Glutamatergic neuron (in vitro differentiated cells): Measurements from ENCODE around the gene C20orf173. TPM values are rescaled to one million over a fixed set of nuclear protein-coding genes. Genes with fewer than 3 reads are reported as not detected.

Source experiments
- DNase-seq: peaks from one replicate; pipeline ENCODE4 v3.0.0; 2022
- H3K27ac Mint-ChIP-seq: one replicate; pipeline ENCODE4 v1.8.0; 2020; ENCODE audit warnings: mild to moderate bottlenecking, mixed read lengths, inconsistent platforms; ENCODE audit not compliant: unreplicated experiment
- H3K27me3 Mint-ChIP-seq: one replicate; pipeline ENCODE4 v1.8.0; 2020; ENCODE audit warnings: mild to moderate bottlenecking, moderate library complexity, mixed read lengths, inconsistent platforms; ENCODE audit not compliant: unreplicated experiment
- H3K36me3 Mint-ChIP-seq: one replicate; pipeline ENCODE4 v1.8.0; 2020; ENCODE audit warnings: mild to moderate bottlenecking, mixed read lengths, inconsistent platforms; ENCODE audit not compliant: unreplicated experiment
- H3K4me1 Mint-ChIP-seq: one replicate; pipeline ENCODE4 v1.8.0; 2020; ENCODE audit warnings: mild to moderate bottlenecking, low read depth, mixed read lengths, inconsistent platforms; ENCODE audit not compliant: unreplicated experiment
- H3K4me3 Mint-ChIP-seq: one replicate; pipeline ENCODE4 v1.8.0; 2020; ENCODE audit warnings: mild to moderate bottlenecking, mixed read lengths, inconsistent platforms; ENCODE audit not compliant: unreplicated experiment
- H3K9me3 Mint-ChIP-seq: one replicate; pipeline ENCODE4 v1.8.0; 2020; ENCODE audit warnings: mild to moderate bottlenecking, moderate library complexity, mixed read lengths, inconsistent platforms; ENCODE audit not compliant: unreplicated experiment
- CTCF ChIP-seq: fragments of 200-600 bp; sonication (generic); IDR thresholded peaks from one replicate; pipeline ENCODE4 v1.5.0; 2021; ENCODE audit not compliant: partially characterized antibody, unreplicated experiment
- total RNA-seq: library from RNA; stranded (reverse); fragmentation: NEBNext Ultra II Directional; extraction: Animal tissue kit (Norgen Biotek cat#: 25700); gene quantifications from one replicate; pipeline ENCODE4 v1.2.1, GENCODE V29; 2021; ENCODE audit not compliant: unreplicated experiment

C20orf173 gene
- total RNA-seq, 1 donor from 2014 or later = not detected

- no peak overlapping the region for H3K27ac Mint-ChIP-seq
- peaks cover 3% of the 10 kb centered on the region for H3K9me3 Mint-ChIP-seq
- no peak for DNase-seq
- TF ChIP-seq CTCF = no peak
- no peak overlapping the region for H3K4me3 Mint-ChIP-seq
- peaks cover 9% of the 10 kb centered on the region for H3K27me3 Mint-ChIP-seq
- peaks cover 8% of the 10 kb centered on the region for H3K4me1 Mint-ChIP-seq
- H3K36me3 Mint-ChIP-seq = peaks cover 5% of the 10 kb centered on the region
These were observed 33.2 kb upstream of the C20orf173 start for GRCh38 chr20:35562541-35563110.

GRCh38 chr20:35561671-35562070 is 32.2 kb upstream of the C20orf173 start:
- H3K4me1 Mint-ChIP-seq = peaks cover 8% of the 10 kb centered on the region
- H3K27me3 Mint-ChIP-seq = peaks cover 9% of the 10 kb centered on the region
- TF ChIP-seq CTCF = no peak
- H3K9me3 Mint-ChIP-seq = peaks cover 4% of the 10 kb centered on the region
- H3K36me3 Mint-ChIP-seq = peaks cover 5% of the 10 kb centered on the region
- no peak overlapping the region for H3K4me3 Mint-ChIP-seq
- no peak for DNase-seq
- no peak overlapping the region for H3K27ac Mint-ChIP-seq

GRCh38 chr20:35561268-35561667 is 31.8 kb upstream of the C20orf173 start:
- H3K9me3 Mint-ChIP-seq = peaks cover 4% of the 10 kb centered on the region
- peak; percentile 46 for DNase-seq
- no peak for TF ChIP-seq CTCF
- H3K4me1 Mint-ChIP-seq = peaks cover 8% of the 10 kb centered on the region
- H3K4me3 Mint-ChIP-seq = no peak overlapping the region
- peaks cover 5% of the 10 kb centered on the region for H3K36me3 Mint-ChIP-seq
- H3K27me3 Mint-ChIP-seq = peaks cover 9% of the 10 kb centered on the region
- no peak overlapping the region for H3K27ac Mint-ChIP-seq

GRCh38 chr20:35560541-35560940 is 31.1 kb upstream of the C20orf173 start:
- Mint-ChIP-seq H3K27ac (no peak overlapping the region), H3K36me3 (peaks cover 5% of the 10 kb centered on the region), H3K4me3 (no peak overlapping the region), H3K4me1 (peaks cover 8% of the 10 kb centered on the region), H3K27me3 (peaks cover 7% of the 10 kb centered on the region), H3K9me3 (peaks cover 4% of the 10 kb centered on the region)
- no peak for TF ChIP-seq CTCF
- no peak for DNase-seq

- Mint-ChIP-seq H3K4me3 (no peak overlapping the region), H3K27me3 (peaks cover 10% of the 10 kb centered on the region), H3K4me1 (peaks cover 8% of the 10 kb centered on the region), H3K9me3 (peaks cover 4% of the 10 kb centered on the region), H3K27ac (no peak overlapping the region), H3K36me3 (peaks cover 5% of the 10 kb centered on the region)
- no peak for DNase-seq
- TF ChIP-seq CTCF = no peak
These were observed 30.7 kb upstream of the C20orf173 start for GRCh38 chr20:35560105-35560511.
